ENCODE measurements around the gene VAV3.
"Not testable (repeated sequence)": the region's sequence is repeated elsewhere in the genome, so short reads cannot be mapped to it uniquely, and the experiment has no call there.

Gene VAV3

DNA sequence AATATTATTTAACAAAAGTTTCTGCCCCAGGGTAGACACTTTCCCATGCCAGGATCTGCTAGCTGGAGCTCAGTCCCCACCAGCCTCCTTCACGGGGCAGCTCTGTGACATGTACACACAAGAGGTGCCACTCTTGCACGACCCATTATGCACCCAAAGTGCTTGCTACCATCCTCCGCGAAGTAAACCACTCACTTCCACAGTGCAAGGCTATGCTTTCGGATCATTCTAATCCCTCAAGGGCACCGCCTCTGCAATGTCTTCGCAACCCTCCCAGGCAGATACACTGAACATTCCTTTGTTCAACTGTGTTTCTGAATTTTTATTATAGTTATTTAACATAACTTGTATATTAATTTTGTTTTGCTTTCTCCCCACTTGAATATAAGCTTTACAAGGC is 303.8 kb downstream of the VAV3 start:
- in situ Hi-C loops (cut with HindIII; ENCODE audit: low sequenced_read_pairs), result loop anchor here (5.0 kb wide), 1 partner anchor 59 kb away; no protein-coding TSS in a partner anchor

DNA sequence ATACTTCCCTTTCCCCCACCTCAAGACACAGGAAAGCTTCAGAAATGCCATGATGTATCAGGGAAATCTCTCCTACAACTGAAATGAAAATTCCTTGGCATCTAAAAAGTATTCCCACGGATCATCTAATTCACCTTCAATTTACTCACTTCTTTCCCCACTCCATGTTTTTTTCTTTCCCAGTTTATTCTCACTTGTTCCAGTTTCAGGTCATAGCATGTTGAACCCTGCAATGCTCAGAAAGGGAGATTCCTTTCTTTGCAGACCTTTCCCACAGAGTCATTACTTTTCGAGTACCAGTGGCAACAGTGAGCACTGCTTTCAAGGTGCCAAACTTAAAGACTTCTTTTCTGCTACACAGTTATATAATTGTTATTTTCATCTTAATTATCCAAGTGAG is 305.0 kb downstream of the VAV3 start:
- in situ Hi-C loops (cut with HindIII; ENCODE audit: low sequenced_read_pairs), result loop anchor here (5.0 kb wide), 1 partner anchor 58 kb away; no protein-coding TSS in a partner anchor

DNA sequence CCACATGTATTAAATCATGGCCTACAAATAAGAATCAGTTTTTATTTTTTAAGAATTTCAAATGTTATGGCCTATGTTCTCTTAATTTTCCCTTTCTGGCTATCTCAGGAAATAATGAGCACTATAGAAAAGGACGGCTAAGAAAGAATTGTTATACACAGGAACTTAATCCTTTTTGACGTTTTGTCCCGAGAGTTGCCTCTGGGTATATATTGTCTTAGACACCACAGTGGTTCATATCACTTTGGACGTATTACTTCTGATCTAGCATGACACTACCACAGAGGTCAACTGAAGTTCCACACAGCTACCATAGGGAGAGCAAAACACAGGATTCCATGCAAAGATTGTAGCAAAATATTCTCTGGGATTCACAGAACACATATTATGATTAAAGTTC is 307.6 kb downstream of the VAV3 start:
- in situ Hi-C loops (cut with HindIII; ENCODE audit: low sequenced_read_pairs), result no loop called here

DNA sequence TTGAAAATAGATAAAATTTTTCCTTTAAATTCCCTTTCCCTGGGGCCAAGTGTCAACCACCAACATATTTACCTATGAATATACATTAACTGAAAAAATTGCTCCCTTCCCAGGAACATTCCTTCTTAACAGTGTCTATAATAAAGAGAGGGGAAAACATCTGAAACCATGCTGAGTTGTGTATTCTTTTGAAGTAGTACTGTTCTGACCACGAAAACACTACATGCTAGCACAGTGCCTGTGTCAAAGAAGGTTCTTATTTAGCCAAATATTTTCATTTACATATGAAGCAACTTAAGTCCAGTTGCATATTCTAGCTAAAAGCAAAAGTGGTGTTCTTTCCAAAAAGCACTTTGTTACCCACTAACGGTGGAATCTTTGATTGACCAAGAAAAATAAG is 311.2 kb downstream of the VAV3 start:
- in situ Hi-C loops (cut with HindIII; ENCODE audit: low sequenced_read_pairs), result no loop called here

DNA sequence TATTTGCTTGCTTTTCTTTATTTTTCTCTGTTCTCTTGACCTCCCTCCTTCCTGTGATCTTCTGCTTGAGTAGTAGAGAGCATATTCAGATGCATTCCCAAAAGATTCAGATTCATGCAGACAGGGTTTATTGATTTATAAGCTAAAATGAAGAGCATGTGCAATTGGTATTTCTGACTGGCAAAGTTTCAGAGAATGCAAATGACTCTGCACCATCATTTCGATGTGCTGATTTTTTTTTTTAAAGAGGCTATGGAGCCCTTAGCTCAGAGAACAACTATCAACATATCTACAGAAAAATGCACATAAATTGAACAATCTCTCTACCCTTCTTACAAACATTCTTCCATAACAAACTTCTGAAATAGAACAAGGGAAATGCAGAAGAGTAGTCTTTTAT is 312.0 kb downstream of the VAV3 start:
- in situ Hi-C loops (cut with HindIII; ENCODE audit: low sequenced_read_pairs), result no loop called here

DNA sequence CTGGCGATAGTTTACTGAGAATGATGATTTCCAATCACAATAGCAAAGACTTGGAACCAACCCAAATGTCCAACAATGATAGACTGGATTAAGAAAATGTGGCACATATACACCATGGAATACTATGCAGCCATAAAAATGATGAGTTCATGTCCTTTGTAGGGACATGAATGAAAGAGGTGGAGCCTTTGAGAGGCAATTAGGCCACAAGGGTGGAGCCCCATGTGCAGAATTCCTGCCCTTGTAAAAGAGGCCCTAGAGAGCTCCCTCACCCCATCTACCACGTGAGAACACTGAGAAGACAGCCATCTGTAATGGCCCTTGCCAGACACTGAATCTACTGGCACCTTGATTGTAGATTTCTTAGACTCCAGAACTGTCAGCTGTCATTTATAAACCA is 314.2 kb downstream of the VAV3 start:
- in situ Hi-C loops (cut with HindIII; ENCODE audit: low sequenced_read_pairs), result not testable (repeated sequence)

DNA sequence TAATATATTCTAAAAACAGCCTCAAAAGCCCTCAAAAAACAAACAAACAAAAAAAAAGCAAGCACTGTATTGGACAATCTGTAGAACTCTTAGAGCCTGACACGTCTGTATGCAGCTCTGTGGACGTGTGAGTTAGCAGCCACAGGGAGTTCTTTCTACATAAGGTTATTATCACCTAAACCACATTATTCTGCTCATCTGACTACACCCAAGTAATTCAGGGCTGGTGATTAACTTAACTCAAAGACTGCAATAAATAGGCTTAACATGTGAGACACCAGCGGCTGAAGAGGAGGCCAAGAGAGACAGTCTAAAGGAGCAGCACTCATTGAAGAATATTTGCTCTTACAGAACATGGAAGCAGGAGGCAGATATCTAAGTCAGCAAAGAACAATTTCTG is 316.0 kb downstream of the VAV3 start:
- in situ Hi-C loops (cut with HindIII; ENCODE audit: low sequenced_read_pairs), result no loop called here

DNA sequence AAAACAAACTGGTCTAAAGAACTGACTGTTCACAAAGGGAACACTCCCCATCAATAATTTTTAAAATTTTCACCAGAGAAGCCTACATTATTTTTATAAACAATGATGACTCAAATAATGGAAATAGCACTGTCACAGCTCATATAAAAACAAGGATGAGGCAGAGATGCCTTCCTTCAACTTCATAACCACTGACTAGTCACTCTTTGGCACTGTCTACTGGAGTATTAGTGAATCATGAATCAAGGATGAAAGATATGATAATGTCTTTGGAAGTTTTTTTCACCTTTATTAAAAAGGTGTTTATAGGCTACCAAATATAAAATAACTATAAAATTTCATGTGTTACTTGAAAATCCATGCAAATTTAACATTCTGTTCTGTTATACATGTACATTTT is 316.9 kb downstream of the VAV3 start:
- in situ Hi-C loops (cut with HindIII; ENCODE audit: low sequenced_read_pairs), result no loop called here

DNA sequence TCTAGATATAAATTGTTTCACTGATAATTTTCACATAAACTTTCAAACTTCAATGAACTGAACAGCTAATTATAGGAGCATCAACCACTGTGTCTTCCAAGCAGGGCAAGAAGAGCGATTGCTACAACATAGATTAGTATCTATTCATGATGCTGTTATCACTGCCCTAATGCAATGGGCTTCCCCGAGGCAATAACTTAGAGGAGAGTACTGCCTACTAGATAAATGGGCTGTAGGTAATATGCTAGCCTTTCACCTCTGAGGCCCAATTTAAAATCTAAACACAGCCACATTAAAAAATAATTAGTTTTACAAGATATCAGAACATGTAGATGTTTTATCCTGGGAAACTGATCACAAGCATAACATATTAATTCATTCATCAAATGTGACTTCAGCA is 318.0 kb downstream of the VAV3 start:
- in situ Hi-C loops (cut with HindIII; ENCODE audit: low sequenced_read_pairs), result no loop called here

DNA sequence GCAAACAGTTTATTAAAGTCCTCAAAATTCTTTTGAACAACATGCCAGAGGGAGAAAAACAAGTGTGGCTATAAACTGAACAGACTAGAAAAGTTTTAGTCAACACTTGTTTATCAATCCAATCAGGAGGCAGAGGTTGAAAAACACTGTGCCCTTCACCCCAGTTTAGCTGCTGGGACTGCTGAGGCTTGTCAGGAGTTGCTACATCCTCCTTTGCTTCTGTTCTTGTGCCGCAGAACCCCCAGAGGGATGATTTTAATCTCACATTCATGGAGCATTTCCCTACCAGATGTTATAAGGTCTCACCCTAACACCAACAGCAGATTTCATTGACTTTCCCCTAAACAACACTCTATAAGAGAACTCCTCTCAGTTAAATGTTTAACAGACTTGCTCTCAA is 321.2 kb downstream of the VAV3 start:
- in situ Hi-C loops (cut with HindIII; ENCODE audit: low sequenced_read_pairs), result no loop called here

DNA sequence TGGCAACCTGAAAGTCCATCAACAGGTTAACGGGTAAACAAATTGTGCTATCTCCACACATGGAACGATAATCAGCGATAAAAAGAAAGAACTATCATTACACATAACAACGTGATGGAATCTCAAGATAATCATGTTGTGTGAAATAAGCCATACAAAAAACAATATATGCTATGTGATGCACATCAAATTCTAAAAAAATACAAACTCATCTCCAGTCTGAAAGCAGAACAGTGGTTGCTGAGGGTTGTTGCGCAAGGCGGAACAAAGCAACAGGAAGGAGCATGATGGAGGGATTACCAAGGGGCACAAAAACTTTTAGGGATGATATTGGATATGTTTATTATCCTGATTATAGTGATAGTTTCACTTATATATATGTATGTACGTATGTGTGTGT is 324.8 kb downstream of the VAV3 start:
- in situ Hi-C loops (cut with HindIII; ENCODE audit: low sequenced_read_pairs), result no loop called here

DNA sequence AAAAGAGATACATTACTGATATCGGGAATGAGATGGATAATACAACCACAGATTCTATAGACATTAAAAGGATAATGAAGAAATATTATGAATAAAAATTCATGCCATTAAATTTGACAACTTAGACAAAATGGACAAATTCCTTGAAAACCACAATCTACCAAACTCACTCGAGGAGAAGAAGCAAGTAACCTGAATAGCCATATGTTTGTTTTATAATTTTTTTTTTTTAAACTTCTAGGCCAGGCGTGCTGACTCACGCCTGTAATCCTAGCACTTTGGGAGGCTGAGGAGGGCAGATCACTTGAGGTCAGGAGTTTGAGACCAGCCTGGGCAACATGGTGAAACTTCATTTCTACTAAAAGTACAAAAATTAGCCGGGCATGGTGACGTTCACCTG is 327.9 kb downstream of the VAV3 start:
- in situ Hi-C loops (cut with HindIII; ENCODE audit: low sequenced_read_pairs), result no loop called here

DNA sequence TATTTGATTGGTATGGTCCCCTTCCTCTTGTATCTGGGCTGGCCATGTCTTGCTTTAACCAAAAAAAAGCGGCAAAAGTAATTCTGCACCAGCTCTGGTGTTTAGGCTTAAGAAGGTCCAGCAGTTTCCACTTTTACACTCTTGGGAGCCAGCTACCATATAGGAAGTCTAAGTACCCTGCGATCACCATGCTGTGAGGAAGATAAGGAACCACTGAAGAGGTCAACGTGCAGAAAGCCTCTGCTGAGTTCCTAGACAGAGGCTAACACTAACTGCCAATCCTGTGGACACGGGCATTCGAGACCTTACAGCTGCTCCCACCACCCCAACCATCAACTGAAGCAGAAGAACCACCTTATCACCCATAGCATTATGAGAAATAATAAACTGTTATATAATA is 331.4 kb downstream of the VAV3 start:
- in situ Hi-C loops (cut with HindIII; ENCODE audit: low sequenced_read_pairs), result no loop called here

DNA sequence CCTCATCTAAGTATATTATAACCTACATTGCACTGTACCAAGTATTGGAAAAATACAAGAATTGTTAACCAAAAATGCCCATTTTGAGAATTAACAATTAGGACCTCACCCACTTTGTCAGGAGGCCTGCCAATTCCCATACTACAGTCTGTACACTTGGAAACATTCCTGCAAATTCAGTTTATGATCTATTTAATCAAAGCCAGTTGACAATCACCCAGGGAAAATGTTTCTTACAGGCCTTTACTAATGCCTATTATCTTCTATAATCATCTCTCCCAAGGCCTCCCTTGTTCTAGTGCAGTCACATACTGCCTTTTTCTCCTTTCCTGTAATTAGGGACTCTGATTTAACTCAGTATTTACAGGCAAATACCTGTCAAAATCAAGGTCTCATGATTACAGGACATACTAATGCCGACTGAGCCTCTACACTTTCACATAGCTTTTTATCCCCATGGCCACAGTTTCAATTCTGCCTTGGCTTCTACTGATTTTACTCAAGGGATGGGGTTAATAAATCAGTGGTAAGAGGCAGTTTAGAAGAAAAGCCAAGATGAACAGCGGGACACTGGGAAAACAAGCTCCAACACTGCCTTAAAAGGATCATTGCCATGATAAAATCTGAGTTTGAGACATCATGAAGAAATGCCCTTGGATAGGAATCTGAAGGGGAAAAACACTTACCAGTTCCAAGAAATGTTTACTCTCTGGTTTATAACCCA is 338.7 kb downstream of the VAV3 start:
- in situ Hi-C loops (cut with HindIII; ENCODE audit: low sequenced_read_pairs), result no loop called here

DNA sequence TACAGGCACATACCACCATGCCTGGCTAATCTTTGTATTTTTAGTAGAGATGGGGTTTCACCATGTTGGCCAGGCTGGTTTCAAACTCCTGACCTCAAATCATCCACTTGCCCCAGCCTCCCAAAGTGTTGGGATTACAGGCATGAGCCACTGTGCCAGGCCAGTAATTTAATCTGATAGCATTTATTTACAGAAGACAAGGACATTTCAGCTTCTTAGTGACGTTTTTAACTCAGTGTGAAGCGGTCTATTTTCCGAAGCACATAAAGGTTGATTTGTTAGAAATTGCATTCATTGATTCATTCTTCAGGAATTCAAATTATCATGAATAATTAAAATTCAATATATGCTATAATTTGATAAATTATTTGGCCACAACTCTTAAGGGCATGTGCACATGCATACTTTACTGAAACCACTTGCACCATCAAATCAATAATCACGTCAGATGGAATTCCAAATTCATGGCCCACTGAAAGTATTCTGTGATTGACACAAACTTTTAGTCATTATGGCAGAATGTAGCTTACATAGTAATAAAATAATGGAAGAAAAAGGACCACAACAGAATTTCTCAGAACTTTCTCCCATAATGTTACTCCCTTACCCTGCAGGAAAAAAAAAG is 339.5 kb downstream of the VAV3 start:
- in situ Hi-C loops (cut with HindIII; ENCODE audit: low sequenced_read_pairs), result no loop called here

DNA sequence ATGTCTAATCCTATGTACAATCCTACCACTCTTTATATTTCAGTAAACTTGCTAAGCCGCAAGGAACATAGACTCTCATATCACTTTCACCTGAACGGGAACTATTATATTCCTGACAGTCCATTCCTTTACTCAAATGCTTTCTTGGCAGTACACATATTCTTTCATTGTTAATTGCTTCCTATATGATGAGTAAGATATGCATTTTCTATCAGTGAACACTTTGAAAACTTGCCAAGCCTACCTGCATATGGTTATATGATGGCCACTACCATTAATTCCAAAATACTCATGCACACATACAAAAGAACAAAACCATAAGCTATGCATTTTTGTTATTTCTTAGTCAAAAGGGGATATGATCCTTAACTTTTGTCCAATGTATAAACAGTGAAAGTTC is 341.5 kb downstream of the VAV3 start:
- in situ Hi-C loops (cut with HindIII; ENCODE audit: low sequenced_read_pairs), result no loop called here

DNA sequence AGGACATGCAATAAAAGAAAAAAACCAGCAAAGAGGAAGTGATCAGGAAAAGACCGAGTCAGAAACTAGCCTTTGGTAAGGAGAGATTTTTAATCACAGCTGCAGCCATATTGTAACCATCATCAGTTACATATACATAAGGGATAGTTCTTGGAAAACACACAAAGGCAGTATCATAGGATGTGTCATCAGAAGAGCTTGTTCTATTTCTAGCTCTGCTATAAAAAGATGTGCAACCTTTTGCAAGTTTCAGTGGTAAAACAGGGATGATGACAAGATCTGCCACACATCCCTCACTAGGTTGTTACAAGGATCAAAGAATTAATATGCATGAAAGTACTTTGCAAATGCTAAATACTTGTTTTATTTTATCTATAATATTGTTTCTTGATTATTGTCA is 342.0 kb downstream of the VAV3 start:
- in situ Hi-C loops (cut with HindIII; ENCODE audit: low sequenced_read_pairs), result no loop called here

DNA sequence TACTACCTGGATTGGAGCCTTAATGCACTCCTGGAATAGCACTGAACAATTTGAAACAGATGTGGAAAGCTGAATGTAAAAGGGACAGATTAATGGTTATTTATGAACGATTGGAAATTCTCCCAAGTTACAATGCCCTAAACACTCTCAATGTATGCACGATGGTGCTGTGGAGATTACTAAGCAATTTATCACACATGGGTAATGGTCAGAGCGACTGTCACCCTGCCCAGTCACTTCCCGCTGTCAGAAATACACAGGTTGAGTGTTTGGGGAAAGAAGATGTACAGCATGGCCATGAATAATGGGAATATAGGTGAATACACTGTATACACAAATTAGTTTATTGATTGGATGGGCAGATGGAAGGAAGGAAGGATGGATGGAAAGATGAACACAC is 342.4 kb downstream of the VAV3 start:
- in situ Hi-C loops (cut with HindIII; ENCODE audit: low sequenced_read_pairs), result no loop called here

DNA sequence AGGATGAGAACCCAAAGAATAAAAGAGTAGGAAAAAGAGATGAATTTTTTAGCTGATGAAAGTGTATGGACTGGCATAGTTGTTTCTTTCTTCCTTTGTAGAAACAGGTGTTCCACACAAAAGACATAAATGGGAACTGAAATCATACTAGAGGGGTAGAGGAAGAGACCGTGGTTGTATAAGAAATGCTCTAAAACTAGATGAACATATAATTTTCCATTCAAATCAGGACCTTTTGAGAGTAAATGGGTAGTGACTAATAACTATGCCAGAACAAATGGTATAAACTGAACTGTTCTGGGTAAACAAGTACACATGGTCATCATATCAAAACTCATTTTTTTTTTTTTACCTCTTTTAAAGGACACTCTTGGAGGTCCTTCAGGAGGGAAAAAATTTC is 344.2 kb downstream of the VAV3 start:
- in situ Hi-C loops (cut with HindIII; ENCODE audit: low sequenced_read_pairs), result no loop called here

DNA sequence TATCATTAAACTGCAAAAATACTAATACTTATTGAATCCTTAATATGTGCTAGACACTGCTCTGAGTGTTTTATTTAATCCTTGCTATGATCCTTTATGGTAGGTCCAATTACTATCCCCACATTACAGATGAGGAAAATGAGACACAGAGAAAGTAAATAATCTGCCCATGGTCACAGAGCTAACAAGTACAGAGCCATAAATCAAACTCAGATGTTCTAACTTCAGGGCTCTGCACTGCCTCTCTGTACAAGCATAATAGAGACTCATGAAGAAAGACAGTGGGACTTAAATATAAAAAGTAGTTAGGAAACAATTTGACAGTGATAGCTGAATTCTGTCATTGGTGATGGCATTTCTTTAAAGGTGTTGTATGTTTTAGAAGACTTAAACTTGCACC is 346.4 kb downstream of the VAV3 start:
- in situ Hi-C loops (cut with HindIII; ENCODE audit: low sequenced_read_pairs), result no loop called here

DNA sequence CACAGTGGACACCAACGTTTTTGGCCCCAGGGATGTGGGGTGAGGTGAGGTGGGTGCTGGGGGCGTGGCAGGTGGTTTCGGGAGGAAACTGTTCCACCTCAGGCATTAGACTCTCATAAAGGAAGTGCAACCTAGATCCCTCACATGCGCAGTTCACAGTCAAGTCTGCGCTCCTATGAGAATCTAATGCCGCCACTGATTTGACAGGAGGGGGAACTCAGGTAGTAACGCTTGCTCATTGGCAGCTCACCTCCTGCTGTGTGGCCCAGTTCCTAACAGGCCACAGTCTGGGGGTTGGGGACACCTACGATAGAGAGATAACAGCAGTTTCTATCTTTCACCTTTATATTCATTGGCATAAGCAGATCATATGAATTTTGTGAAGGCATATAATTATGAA is 347.1 kb downstream of the VAV3 start:
- in situ Hi-C loops (cut with HindIII; ENCODE audit: low sequenced_read_pairs), result no loop called here

DNA sequence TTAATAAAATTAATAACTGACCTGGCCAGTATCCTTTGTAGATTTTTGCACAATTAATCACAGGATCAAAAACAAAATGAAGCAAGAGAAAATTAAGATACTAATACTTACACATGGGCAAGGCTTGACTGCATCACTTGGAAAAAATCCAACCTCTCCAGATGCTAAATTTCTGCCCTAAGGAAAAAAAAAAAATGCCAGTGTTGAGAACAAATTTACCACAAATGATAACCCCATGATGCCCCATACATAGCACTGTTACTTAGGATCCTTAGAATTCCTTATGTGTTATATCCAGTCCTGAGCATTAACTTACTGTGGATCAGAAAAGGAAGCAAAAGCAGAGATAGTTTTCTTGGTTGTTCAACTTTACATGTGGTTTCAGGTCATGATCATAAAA is 347.5 kb downstream of the VAV3 start:
- in situ Hi-C loops (cut with HindIII; ENCODE audit: low sequenced_read_pairs), result no loop called here

DNA sequence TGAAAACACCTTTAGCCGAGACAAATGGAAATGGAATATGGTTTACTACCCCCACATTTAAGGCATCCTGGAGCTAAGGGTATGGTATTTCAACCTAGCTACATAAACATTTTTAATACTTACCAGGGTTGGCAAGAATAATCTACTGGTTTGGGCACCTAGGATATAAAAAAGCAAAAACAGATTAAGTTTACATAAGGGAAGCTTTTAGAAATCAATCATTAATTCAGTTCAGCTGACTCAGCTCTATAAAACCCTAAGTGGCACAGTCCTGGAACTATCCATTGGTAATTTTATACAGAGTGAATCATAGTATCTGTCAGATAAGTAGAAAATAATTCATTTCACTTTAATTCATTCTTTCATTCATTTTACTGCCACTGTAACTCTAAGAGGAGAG is 355.2 kb downstream of the VAV3 start:
- in situ Hi-C loops (cut with HindIII; ENCODE audit: low sequenced_read_pairs), result no loop called here
